SK-N-SH treated with all-trans-retinoic acid at 6 μM for 48 hours (cell line): ENCODE data around the gene AHI1.

Experiments
- ATAC-seq: fragments of 200-7000 bp; cut with Tn5 transposase; 3 replicates; pipeline ENCODE4 v1.9.1; 2020; ENCODE audit warnings: mild to moderate bottlenecking, moderate library complexity
- ARNTL ChIP-seq: fragments of 450-650 bp; formaldehyde crosslinking; IDR thresholded peaks from 2 replicates; pipeline ENCODE4 v1.5.0; 2020; ENCODE audit warnings: low read depth, mild to moderate bottlenecking, moderate library complexity, borderline replicate concordance
- BACH2 ChIP-seq: fragments of 250-450 bp; sonication (Bioruptor Pico); IDR thresholded peaks from 2 replicates; pipeline ENCODE4 v1.9.0; 2021; ENCODE audit warnings: mild to moderate bottlenecking, borderline replicate concordance
- CSDC2 ChIP-seq: fragments of 250-450 bp; sonication (Bioruptor Pico); IDR thresholded peaks from 2 replicates; pipeline ENCODE4 v1.5.0; 2020; ENCODE audit warnings: mild to moderate bottlenecking, moderate library complexity
- ESRRG ChIP-seq: fragments of 250-450 bp; sonication (Bioruptor Pico); IDR thresholded peaks from 2 replicates; pipeline ENCODE4 v1.6.1; 2021; ENCODE audit warnings: mild to moderate bottlenecking
- GLIS3 ChIP-seq: fragments of 250-450 bp; sonication (Bioruptor Pico); IDR thresholded peaks from 2 replicates; pipeline ENCODE4 v1.5.0; 2020; ENCODE audit warnings: mild to moderate bottlenecking, moderate library complexity
- OSR1 ChIP-seq: fragments of 250-450 bp; sonication (Bioruptor Pico); IDR thresholded peaks from 2 replicates; pipeline ENCODE4 v1.8.0; 2022; ENCODE audit warnings: moderate library complexity, mild to moderate bottlenecking, inconsistent platforms
- POU6F1 ChIP-seq: fragments of 250-450 bp; sonication (Bioruptor Pico); IDR thresholded peaks from 2 replicates; pipeline ENCODE4 v1.8.0; 2021; ENCODE audit warnings: low read depth, mild to moderate bottlenecking, moderate library complexity, borderline replicate concordance
- PPARA ChIP-seq: fragments of 250-450 bp; sonication (Bioruptor Pico); IDR thresholded peaks from 2 replicates; pipeline ENCODE4 v1.5.0; 2020; ENCODE audit warnings: mild to moderate bottlenecking, borderline replicate concordance
- RARB ChIP-seq: fragments of 250-450 bp; sonication (Bioruptor Pico); IDR thresholded peaks from 2 replicates; pipeline ENCODE4 v1.8.0; 2021; ENCODE audit warnings: mild to moderate bottlenecking, moderate library complexity
- SNAI2 ChIP-seq: fragments of 250-450 bp; sonication (Bioruptor Pico); IDR thresholded peaks from 2 replicates; pipeline ENCODE4 v1.5.0; 2020; ENCODE audit warnings: mild to moderate bottlenecking, moderate library complexity
- TOX ChIP-seq: fragments of 250-450 bp; sonication (Bioruptor Pico); IDR thresholded peaks from 2 replicates; pipeline ENCODE4 v1.8.0; 2021; ENCODE audit warnings: mild to moderate bottlenecking, moderate library complexity, borderline replicate concordance
- TSHZ2 ChIP-seq: fragments of 250-450 bp; sonication (Bioruptor Pico); IDR thresholded peaks from 2 replicates; pipeline ENCODE4 v1.5.0; 2020; ENCODE audit warnings: mild to moderate bottlenecking, moderate library complexity
- ZC3H10 ChIP-seq: fragments of 250-450 bp; sonication (Bioruptor Pico); IDR thresholded peaks from 2 replicates; pipeline ENCODE4 v1.5.1; 2021; ENCODE audit warnings: mild to moderate bottlenecking, moderate library complexity
- ZFP3 ChIP-seq: fragments of 250-450 bp; sonication (Bioruptor Pico); IDR thresholded peaks from 2 replicates; pipeline ENCODE4 v1.5.0; 2020; ENCODE audit warnings: mild to moderate bottlenecking, moderate library complexity
- ZFP30 ChIP-seq: fragments of 450-650 bp; formaldehyde crosslinking; IDR thresholded peaks from 2 replicates; pipeline ENCODE4 v1.5.0; 2022; ENCODE audit warnings: mild to moderate bottlenecking, moderate library complexity
- ZNF565 ChIP-seq: fragments of 450-650 bp; formaldehyde crosslinking; conservative IDR thresholded peaks from 2 replicates; pipeline ENCODE4 v1.5.0; 2020; ENCODE audit warnings: low read depth, mild to moderate bottlenecking, moderate library complexity
- ZNF70 ChIP-seq: fragments of 450-650 bp; formaldehyde crosslinking; IDR thresholded peaks from 2 replicates; pipeline ENCODE4 v1.5.0; 2020; ENCODE audit warnings: mild to moderate bottlenecking, moderate library complexity
- ZNF8 ChIP-seq: fragments of 450-650 bp; formaldehyde crosslinking; IDR thresholded peaks from 2 replicates; pipeline ENCODE4 v1.5.0; 2020; ENCODE audit warnings: mild to moderate bottlenecking, moderate library complexity
- TF ChIP-seq, protein P1 (sequence below): fragments of 250-450 bp; sonication (Bioruptor Pico); IDR thresholded peaks from 2 replicates; pipeline ENCODE4 v1.5.1; 2020; ENCODE audit warnings: low read depth, mild to moderate bottlenecking, moderate library complexity
- TF ChIP-seq, protein P2 (sequence below): fragments of 250-450 bp; sonication (Bioruptor Pico); IDR thresholded peaks from 2 replicates; pipeline ENCODE4 v1.5.1; 2021; ENCODE audit warnings: mild to moderate bottlenecking, moderate library complexity

The AHI1 gene

DNA sequence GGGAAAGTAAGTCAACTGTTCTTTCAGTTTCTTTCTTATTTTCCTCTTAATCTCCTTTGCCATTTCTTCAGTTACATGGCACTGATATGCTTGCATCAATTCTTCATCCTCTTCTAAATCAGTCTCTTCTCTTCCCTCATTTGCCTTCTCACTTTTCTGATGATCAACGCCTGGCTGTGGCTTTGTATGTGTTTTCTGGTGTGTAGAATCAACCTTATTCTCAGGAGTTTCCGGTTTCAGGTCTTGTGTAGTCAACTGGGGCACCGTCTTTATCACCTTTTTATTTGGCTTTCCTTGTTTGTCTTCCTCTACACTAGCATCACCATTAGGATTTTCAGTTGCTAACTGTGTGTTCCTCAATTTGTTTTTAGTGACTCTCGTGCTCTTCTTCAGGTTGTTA lies 31.6 kb downstream of the AHI1 start:
- no peak for ATAC-seq
- no peak for TF ChIP-seq TOX (CRISPR knock-in tag)

DNA sequence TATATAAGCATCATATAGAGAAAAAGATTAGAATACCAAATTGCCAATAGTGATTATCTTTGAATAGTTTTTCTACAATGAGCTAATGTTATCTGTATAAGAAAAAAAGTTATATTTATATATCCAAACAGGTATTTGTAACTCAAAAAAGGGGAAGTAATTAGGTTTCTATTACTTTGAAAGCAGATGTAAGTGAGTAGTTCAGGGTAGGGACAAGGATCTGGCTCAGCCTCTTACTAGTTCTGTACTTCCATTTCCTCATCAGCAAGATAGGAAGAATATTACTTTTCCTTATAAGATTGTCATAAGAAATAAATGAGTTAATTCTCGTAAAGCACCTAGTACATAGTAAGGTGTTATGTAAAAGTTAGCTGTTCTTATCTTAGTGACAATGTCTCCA lies 32.2 kb downstream of the AHI1 start:
- TF ChIP-seq SNAI2 (CRISPR knock-in tag): no peak
- no peak for TF ChIP-seq BACH2
- TF ChIP-seq, protein P1, sequence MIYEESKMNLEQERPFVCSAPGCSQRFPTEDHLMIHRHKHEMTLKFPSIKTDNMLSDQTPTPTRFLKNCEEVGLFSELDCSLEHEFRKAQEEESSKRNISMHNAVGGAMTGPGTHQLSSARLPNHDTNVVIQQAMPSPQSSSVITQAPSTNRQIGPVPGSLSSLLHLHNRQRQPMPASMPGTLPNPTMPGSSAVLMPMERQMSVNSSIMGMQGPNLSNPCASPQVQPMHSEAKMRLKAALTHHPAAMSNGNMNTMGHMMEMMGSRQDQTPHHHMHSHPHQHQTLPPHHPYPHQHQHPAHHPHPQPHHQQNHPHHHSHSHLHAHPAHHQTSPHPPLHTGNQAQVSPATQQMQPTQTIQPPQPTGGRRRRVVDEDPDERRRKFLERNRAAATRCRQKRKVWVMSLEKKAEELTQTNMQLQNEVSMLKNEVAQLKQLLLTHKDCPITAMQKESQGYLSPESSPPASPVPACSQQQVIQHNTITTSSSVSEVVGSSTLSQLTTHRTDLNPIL (CRISPR knock-in tag): no peak
- TF ChIP-seq ZNF8 (CRISPR knock-in tag): no peak
- TF ChIP-seq ZNF70 (CRISPR knock-in tag): no peak
- TF ChIP-seq RARB (CRISPR knock-in tag): no peak
- TF ChIP-seq ARNTL (CRISPR knock-in tag): no peak
- no peak for ATAC-seq

- ATAC-seq: no peak
- no peak for TF ChIP-seq ZFP3 (CRISPR knock-in tag)
- no peak for TF ChIP-seq ESRRG (CRISPR knock-in tag)
- TF ChIP-seq, protein P2, sequence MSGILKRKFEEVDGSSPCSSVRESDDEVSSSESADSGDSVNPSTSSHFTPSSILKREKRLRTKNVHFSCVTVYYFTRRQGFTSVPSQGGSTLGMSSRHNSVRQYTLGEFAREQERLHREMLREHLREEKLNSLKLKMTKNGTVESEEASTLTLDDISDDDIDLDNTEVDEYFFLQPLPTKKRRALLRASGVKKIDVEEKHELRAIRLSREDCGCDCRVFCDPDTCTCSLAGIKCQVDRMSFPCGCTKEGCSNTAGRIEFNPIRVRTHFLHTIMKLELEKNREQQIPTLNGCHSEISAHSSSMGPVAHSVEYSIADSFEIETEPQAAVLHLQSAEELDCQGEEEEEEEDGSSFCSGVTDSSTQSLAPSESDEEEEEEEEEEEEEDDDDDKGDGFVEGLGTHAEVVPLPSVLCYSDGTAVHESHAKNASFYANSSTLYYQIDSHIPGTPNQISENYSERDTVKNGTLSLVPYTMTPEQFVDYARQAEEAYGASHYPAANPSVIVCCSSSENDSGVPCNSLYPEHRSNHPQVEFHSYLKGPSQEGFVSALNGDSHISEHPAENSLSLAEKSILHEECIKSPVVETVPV (CRISPR knock-in tag): no peak
- no peak for TF ChIP-seq ZNF8 (CRISPR knock-in tag)
- no peak for TF ChIP-seq POU6F1 (CRISPR knock-in tag)
- TF ChIP-seq ZC3H10 (CRISPR knock-in tag): no peak
- no peak for TF ChIP-seq ZNF565 (CRISPR knock-in tag)
- no peak for TF ChIP-seq CSDC2
- TF ChIP-seq GLIS3 (CRISPR knock-in tag): no peak
- no peak for TF ChIP-seq TSHZ2 (CRISPR knock-in tag)
- TF ChIP-seq PPARA (CRISPR knock-in tag): no peak
- no peak for TF ChIP-seq ZNF70 (CRISPR knock-in tag)
- no peak for TF ChIP-seq ZFP30 (CRISPR knock-in tag)
- no peak for TF ChIP-seq SNAI2 (CRISPR knock-in tag)
- TF ChIP-seq, protein P1 (CRISPR knock-in tag): no peak
- no peak for TF ChIP-seq BACH2
- TF ChIP-seq OSR1 (CRISPR knock-in tag): no peak
- no peak for TF ChIP-seq TOX (CRISPR knock-in tag)
Observed at GRCh38 chr6:135464634-135465033, 32.9 kb downstream of the AHI1 start.

DNA sequence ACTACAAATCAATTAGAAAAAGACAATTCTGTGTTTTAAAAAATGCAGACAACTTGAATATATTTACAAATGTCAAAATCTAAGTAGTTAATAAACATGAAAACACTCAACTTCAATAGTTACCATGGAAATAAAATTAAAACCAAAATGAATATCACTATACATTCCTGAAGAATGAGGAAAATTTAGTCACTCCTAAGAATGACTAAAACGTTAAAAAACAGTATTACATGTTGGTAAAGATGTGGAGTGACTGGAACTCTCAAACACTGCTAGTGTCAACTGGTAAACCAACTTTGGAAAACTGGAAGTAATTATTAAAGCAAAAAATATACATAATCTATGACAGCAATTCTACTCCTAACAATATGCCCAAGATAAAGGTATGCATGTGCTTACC lies 36.3 kb downstream of the AHI1 start:
- no peak for ATAC-seq
- TF ChIP-seq PPARA (CRISPR knock-in tag) (no peak), ZC3H10 (CRISPR knock-in tag) (no peak), TOX (CRISPR knock-in tag) (no peak), OSR1 (CRISPR knock-in tag) (no peak), POU6F1 (CRISPR knock-in tag) (no peak), ARNTL (CRISPR knock-in tag) (no peak), GLIS3 (CRISPR knock-in tag) (no peak), ZNF565 (CRISPR knock-in tag) (no peak), ZFP30 (CRISPR knock-in tag) (no peak)
- TF ChIP-seq, protein P2 (CRISPR knock-in tag): no peak
- TF ChIP-seq, protein P1 (CRISPR knock-in tag): no peak
